BLaER1 treated with 17β-estradiol and CSF1 and Interleukin-3, amounts not matched to agents 10 nM and 100 nM (cell line): Measurements from ENCODE around the gene TMEM62.

Experiments used
- H3K27ac ChIP-seq, 11 experiments: shearing (Covaris generic); formaldehyde crosslinking; 2 replicates each; pipeline ENCODE4 v1.8.1; 2022
- H3K27me3 ChIP-seq, 11 experiments: shearing (Covaris generic); formaldehyde crosslinking; 2 replicates each; pipeline ENCODE4 v1.8.1; 2022
- H3K36me3 ChIP-seq, 11 experiments: shearing (Covaris generic); formaldehyde crosslinking; 2 replicates each; pipeline ENCODE4 v1.8.1; 2022
- H3K4me1 ChIP-seq, 10 experiments: shearing (Covaris generic); formaldehyde crosslinking; 2 replicates each; pipeline ENCODE4 v1.8.1; 2022
- H3K4me2 ChIP-seq, 11 experiments: shearing (Covaris generic); formaldehyde crosslinking; 2 replicates each; pipeline ENCODE4 v1.8.1; 2022
- H3K4me3 ChIP-seq, 10 experiments: shearing (Covaris generic); formaldehyde crosslinking; 2 replicates each; pipeline ENCODE4 v1.8.1; 2022
- H3K9ac ChIP-seq, 11 experiments: shearing (Covaris generic); formaldehyde crosslinking; 2 replicates each; pipeline ENCODE4 v1.8.1; 2022
- H3K9me3 ChIP-seq, 11 experiments: shearing (Covaris generic); formaldehyde crosslinking; replicated peaks in 1 of 11; 2 replicates each; pipeline ENCODE4 v1.8.1; 2022
- H4K20me1 ChIP-seq, 11 experiments: shearing (Covaris generic); formaldehyde crosslinking; 2 replicates each; pipeline ENCODE4 v1.8.1; 2022
- Cebpa-rat ChIP-seq, 11 experiments: shearing (Covaris generic); IDR thresholded peaks; 2 replicates each; pipeline ENCODE4 v1.8.1; 2022

The TMEM62 gene

DNA sequence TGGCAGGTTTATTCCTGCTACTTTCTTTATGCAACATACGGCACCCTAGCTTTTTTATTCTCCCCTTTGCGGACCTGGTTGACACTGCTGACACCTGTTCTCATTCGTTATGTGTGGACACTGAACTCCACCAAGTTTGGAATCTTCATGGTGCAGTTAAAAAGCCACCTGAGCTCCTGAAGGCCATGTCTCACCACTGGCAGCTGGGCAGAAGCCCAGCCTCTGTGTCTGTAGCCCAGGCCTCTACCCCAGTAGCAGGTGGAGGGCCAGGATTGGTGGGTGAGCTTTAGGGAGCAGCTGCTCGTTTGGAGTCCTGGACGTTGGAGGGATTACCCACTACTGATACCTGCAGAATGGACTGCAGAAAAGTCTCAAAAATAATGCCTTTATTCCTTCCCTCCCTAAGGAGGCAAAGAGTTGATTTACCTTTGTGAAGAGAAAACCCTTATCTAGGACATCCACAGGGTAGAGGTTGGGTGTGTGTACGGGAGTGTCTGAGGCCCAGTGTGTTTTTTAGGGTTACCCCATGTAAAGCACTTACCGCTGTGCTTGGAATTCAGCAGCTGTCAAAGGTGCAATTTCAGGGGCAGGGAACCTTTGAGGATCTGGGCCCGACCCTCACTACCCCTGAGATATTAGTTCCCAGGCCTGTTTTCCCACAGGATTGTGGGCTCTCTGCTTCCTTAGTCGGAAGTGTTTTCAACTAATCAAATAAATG, 51.2 kb downstream of the TMEM62 start:
- no peak for TF ChIP-seq Cebpa-rat (IDR thresholded peaks at IDR 0.05)
- Histone ChIP-seq H3K4me1 (peaks cover 12 to 18% (median 16%) of the 10 kb centered on the region in 10 experiments), H3K9me3 (no peaks in the 10 kb centered on the region), H3K36me3 (peaks cover 6 to 33% (median 16%) of the 10 kb centered on the region in 11 experiments), H3K4me2 (peak overlapping the region in 8 of 11 experiments; percentile 91 to 98 (median 94); a peak in 15 of 22 replicates), H3K27me3 (no peaks in the 10 kb centered on the region), H3K27ac (peak overlapping the region in 8 of 11 experiments; percentile 76 to 90 (median 82); a peak in 14 of 22 replicates), H4K20me1 (peaks cover 0 to 25% (median 6%) of the 10 kb centered on the region in 11 experiments; a peak in 10 of 22 replicates), H3K4me3 (peak overlapping the region in 6 of 10 experiments; percentile 69 to 84 (median 77); a peak in 12 of 20 replicates), H3K9ac (peak overlapping the region in 6 of 11 experiments; percentile 76 to 88 (median 86); a peak in 10 of 22 replicates)

DNA sequence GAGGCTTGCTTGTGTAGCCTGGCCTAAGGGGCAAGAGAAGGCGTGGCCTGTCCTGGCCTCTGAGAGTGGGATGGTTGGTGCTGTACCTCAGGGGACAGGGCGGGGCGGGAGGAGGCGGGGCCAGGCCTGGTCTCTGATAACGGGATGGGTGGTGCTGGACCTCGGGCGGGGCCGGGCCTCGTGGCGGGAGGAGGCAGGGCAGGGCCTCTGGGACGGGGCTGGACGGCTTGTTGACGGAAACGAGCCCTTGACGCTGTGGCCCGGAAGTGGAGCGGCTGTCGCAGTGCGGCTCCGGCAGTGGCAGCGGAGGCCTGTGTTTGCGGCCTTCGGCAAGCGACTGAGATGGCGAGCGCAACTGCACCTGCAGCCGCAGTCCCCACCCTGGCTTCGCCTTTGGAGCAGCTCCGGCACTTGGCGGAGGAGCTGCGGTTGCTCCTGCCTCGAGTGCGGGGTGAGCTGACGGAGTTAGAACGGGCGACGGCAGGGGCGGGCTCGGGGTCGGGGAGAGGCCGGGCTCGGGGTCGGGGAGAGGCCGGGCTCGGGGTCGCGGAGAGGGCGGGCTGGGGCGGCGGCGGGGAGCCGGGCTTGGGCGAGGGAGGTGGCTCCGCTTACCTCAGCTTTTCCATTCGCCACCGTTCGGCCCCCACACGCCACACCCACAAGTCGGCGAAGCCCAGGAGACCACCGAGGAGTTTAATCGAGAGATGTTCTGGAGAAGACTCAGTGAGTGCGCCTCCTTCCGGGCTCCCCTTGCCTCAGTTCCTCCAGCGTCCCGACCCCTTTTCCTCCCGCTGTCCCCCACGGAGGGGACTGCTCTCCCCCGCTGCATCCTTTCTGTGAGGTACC, 52.0 kb downstream of the TMEM62 start, which contains the start of gene CCNDBP1:
Gene CCNDBP1 (plus strand): TSS at position 247 of the 846 bp plus-strand sequence. CDS start 96 bp downstream, at position 343.
- H3K4me1 ChIP-seq = peaks cover 12 to 18% (median 16%) of the 10 kb centered on the region in 10 experiments
- H3K4me3 ChIP-seq = peak within 1 kb of the TSS; percentile 67 to 93 (median 78)
- peak within 1 kb of the TSS; percentile 76 to 90 (median 84) for H3K27ac ChIP-seq
- H3K9me3 ChIP-seq = no peaks in the 10 kb centered on the region
- no peaks in the 10 kb centered on the region for H3K27me3 ChIP-seq
- no peak for TF ChIP-seq Cebpa-rat (IDR thresholded peaks at IDR 0.05)
- peak within 1 kb of the TSS; percentile 82 to 98 (median 93) for H3K4me2 ChIP-seq
- peak within 1 kb of the TSS; percentile 76 to 92 (median 86) for H3K9ac ChIP-seq
- peaks cover 14 to 41% (median 24%) of the 10 kb centered on the region in 11 experiments for H3K36me3 ChIP-seq
- H4K20me1 ChIP-seq = peaks cover 0 to 30% (median 6%) of the 10 kb centered on the region in 11 experiments; a peak in 10 of 22 replicates

DNA sequence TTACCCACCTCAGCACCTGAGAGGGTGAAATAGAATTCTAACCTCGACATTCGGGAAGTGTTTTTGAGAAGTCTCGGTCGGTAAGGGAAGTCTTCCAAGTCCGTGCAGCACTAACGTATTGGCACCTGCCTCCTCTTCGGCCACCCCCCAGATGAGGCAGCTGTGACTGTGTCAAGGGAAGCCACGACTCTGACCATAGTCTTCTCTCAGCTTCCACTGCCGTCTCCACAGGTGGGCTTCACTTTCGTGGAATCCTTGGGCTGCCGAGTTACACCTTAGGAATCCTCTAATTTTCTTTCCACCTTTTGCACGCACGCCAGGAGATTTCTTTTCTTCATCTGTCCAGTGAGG, 52.6 kb downstream of the TMEM62 start:
- H3K4me1 ChIP-seq = peaks cover 12 to 18% (median 16%) of the 10 kb centered on the region in 10 experiments
- peaks cover 0 to 30% (median 6%) of the 10 kb centered on the region in 11 experiments; a peak in 10 of 22 replicates for H4K20me1 ChIP-seq
- H3K4me2 ChIP-seq = peak overlapping the region; percentile 82 to 98 (median 93)
- peaks cover 20 to 47% (median 30%) of the 10 kb centered on the region in 11 experiments for H3K36me3 ChIP-seq
- no peaks in the 10 kb centered on the region for H3K9me3 ChIP-seq
- H3K9ac ChIP-seq = peak overlapping the region; percentile 76 to 92 (median 86)
- peak overlapping the region; percentile 67 to 93 (median 78) for H3K4me3 ChIP-seq
- no peaks in the 10 kb centered on the region for H3K27me3 ChIP-seq
- TF ChIP-seq Cebpa-rat (IDR thresholded peaks at IDR 0.05) = no peak
- peak overlapping the region; percentile 76 to 90 (median 84) for H3K27ac ChIP-seq

DNA sequence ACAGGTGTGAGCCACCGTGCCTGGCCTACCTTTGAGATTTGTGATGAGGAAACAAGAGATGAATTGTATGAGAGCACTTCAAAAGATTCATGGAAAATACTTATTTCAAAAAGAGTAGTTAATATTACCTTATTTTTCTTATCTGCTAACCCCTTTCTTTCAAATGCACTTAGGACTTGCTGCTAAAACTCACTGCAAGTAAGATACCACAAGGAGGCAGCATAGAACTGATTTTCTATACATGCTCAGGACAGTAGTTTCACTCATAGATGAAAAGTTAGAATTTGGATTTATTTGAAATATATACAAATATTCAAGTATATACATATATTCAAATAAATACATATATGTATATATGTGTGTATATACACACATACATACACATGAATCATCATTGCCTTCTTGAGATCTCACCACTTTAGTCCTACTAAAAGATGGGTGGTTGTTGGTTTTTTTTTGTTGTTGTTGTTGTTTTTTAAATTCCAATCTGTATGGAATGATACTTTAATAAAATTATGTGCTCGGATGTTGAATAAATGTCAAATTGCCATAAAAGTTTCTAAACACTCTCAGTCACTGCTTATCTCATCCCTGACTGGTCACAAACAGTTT, 54.3 kb downstream of the TMEM62 start:
- H3K36me3 ChIP-seq = peaks cover 36 to 48% (median 42%) of the 10 kb centered on the region in 11 experiments
- H3K4me3 ChIP-seq = no peak overlapping the region; a peak in 1 of 20 replicates
- H3K4me1 ChIP-seq = peaks cover 12 to 18% (median 16%) of the 10 kb centered on the region in 10 experiments
- H3K9me3 ChIP-seq = no peaks in the 10 kb centered on the region
- H3K9ac ChIP-seq = peak overlapping the region in 3 of 11 experiments; percentile 6 to 92 (median 25); a peak in 2 of 22 replicates
- H3K27ac ChIP-seq = no peak overlapping the region
- peaks cover 0 to 43% (median 6%) of the 10 kb centered on the region in 11 experiments; a peak in 10 of 22 replicates for H4K20me1 ChIP-seq
- TF ChIP-seq Cebpa-rat (IDR thresholded peaks at IDR 0.05) = no peak
- H3K27me3 ChIP-seq = no peaks in the 10 kb centered on the region
- H3K4me2 ChIP-seq = peak overlapping the region; percentile 82 to 98 (median 93); a peak in 18 of 22 replicates

DNA sequence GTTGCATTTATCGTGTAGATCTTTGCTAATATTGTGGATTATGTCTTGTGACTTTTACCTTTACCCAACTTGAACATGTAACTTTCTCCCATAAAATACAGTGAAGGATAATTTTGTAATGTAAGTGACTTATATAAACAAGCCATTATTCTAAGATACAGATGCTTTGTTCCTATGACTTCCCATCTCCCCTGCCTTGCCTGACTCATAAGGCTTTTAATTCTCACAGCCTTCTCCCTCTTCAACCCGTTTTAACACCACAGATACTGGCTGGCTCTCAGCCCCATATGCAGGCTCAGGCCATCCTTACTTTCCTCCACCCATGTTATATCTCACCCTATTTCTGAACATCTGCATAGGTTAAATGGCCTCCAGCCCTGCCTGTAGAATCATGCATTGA, 55.9 kb downstream of the TMEM62 start:
- Histone ChIP-seq H3K27ac (no peak overlapping the region), H3K4me2 (no peak overlapping the region), H3K27me3 (no peaks in the 10 kb centered on the region), H3K4me1 (peaks cover 12 to 18% (median 16%) of the 10 kb centered on the region in 10 experiments), H3K9ac (no peak overlapping the region), H3K36me3 (peaks cover 48 to 64% (median 58%) of the 10 kb centered on the region in 11 experiments), H3K4me3 (no peak overlapping the region), H4K20me1 (peaks cover 0 to 44% (median 6%) of the 10 kb centered on the region in 11 experiments; a peak in 10 of 22 replicates), H3K9me3 (no peaks in the 10 kb centered on the region)
- no peak for TF ChIP-seq Cebpa-rat (IDR thresholded peaks at IDR 0.05)

DNA sequence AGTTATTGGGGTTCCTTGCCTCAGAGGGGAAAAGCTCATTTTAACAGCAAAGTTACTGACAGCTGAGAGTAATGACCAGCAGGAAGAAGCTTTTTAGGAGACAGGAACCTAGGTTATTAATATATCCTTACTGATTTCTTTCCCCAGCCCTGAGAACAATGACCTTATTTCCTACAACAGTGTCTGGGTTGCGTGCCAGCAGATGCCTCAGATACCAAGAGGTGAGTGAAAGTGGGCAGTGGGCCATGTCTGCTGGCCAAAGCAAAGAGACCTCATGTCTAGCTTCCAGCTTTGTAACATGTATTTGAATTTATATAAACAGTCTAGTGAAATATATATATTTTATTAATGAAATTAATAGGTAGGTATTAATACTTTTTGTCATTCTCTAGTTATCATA, 56.8 kb downstream of the TMEM62 start:
- no peaks in the 10 kb centered on the region for H3K27me3 ChIP-seq

DNA sequence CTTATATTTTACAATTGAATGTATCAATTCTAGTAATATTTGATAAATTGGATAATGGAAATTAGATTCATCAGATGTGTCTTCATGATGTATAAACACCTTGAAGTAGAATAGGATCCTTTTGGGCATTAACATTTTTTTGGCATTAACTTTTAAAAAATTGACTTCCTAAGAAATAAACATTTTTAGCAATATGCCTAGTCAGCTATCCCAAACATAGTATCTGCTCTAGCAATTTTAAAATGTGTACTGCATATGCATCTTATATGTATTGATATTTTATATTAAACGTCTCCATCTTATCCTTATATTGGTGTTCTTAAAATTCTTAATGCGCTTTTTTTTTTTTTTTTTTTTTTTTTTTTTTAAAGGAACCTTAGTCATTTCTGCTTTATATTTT, 60.3 kb downstream of the TMEM62 start:
- H3K27ac ChIP-seq = no peak overlapping the region
- peaks cover 0 to 28% (median 0%) of the 10 kb centered on the region in 11 experiments; a peak in 3 of 22 replicates for H4K20me1 ChIP-seq
- peaks cover 5 to 23% (median 21%) of the 10 kb centered on the region in 11 experiments; a peak in 21 of 22 replicates for H3K9me3 ChIP-seq
- H3K4me2 ChIP-seq = no peak overlapping the region
- no peak overlapping the region for H3K4me3 ChIP-seq
- no peak for TF ChIP-seq Cebpa-rat (IDR thresholded peaks at IDR 0.05)
- H3K4me1 ChIP-seq = peaks cover 0 to 15% (median 7%) of the 10 kb centered on the region in 10 experiments; a peak in 8 of 20 replicates
- H3K36me3 ChIP-seq = peaks cover 84 to 100% (median 95%) of the 10 kb centered on the region in 11 experiments
- no peak overlapping the region for H3K9ac ChIP-seq
- H3K27me3 ChIP-seq = no peaks in the 10 kb centered on the region

More for the DNA sequence above, 56.8 kb downstream of the TMEM62 start:
- Histone ChIP-seq H3K9ac (no peak overlapping the region), H3K4me1 (peaks cover 12 to 16% (median 15%) of the 10 kb centered on the region in 10 experiments), H3K27ac (no peak overlapping the region), H3K9me3 (no peaks in the 10 kb centered on the region), H3K36me3 (peaks cover 57 to 73% (median 66%) of the 10 kb centered on the region in 11 experiments), H4K20me1 (peaks cover 0 to 44% (median 6%) of the 10 kb centered on the region in 11 experiments; a peak in 10 of 22 replicates), H3K4me3 (no peak overlapping the region), H3K4me2 (no peak overlapping the region)
- TF ChIP-seq Cebpa-rat (IDR thresholded peaks at IDR 0.05) = no peak

DNA sequence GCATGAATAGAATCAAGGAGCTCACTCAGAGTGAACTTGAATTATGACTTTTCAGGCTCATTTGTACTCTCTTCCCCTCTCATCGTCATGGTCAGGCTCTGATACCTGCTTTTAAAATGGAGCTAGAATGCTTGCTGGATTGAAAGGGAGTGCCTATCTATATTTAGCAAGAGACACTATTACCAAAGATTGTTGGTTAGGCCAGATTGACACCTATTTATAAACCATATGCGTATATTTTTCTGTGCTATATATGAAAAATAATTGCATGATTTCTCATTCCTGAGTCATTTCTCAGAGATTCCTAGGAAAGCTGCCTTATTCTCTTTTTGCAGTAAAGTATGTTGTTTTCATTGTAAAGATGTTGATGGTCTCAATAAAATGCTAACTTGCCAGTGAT, 61.4 kb downstream of the TMEM62 start:
- Histone ChIP-seq H3K4me1 (peaks cover 0 to 15% (median 7%) of the 10 kb centered on the region in 10 experiments; a peak in 9 of 20 replicates), H3K36me3 (peaks cover 79 to 96% (median 87%) of the 10 kb centered on the region in 11 experiments), H3K4me2 (no peak overlapping the region), H3K27ac (no peak overlapping the region), H3K27me3 (no peaks in the 10 kb centered on the region), H3K9me3 (peaks cover 13 to 34% (median 32%) of the 10 kb centered on the region in 11 experiments; a peak in 21 of 22 replicates), H3K4me3 (no peak overlapping the region), H3K9ac (no peak overlapping the region), H4K20me1 (peaks cover 0 to 21% (median 0%) of the 10 kb centered on the region in 11 experiments; a peak in 3 of 22 replicates)
- TF ChIP-seq Cebpa-rat (IDR thresholded peaks at IDR 0.05) = no peak
